Pancreas (tissue), 10 donors: ENCODE results near the gene PARD3B. TPM values are rescaled to one million over a fixed set of nuclear protein-coding genes. Genes with fewer than 3 reads are reported as not detected.

Experiments used
- ATAC-seq, 4 donors: fragments of 200-7000 bp; cut with Tn5 transposase; one replicate each; pipeline versions ENCODE4 v1.8.0 to v1.9.1; 2020; ENCODE audit warnings: mild to moderate bottlenecking in 4 of 4, moderate library complexity in 4 of 4
- DNase-seq, 6 donors: peaks; one replicate each; pipeline ENCODE4 v3.0.0-alpha.2; 2020
- FAIRE-seq: peaks from 2 replicates; lab custom pipeline; 2012; peaks lifted over from hg19 to GRCh38; lab: Jason Lieb, UNC
- H3K27ac ChIP-seq, 4 donors: fragments of 200-600 bp; sonication (generic); 1 replicate in 3 of 4; 2 replicates in 1 of 4; pipeline versions ENCODE4 v1.5.0 to v1.8.0; 2020
- H3K27me3 ChIP-seq, 4 donors: fragments of 200-600 bp; one replicate each; pipeline ENCODE4 v1.8.0; 2021
- H3K36me3 ChIP-seq, 3 donors: fragments of 200-600 bp; sonication (generic) in 1 of 3; one replicate each; pipeline versions ENCODE4 v1.5.0 to v1.8.0; 2020 to 2021
- H3K4me1 ChIP-seq, 3 donors: fragments of 200-600 bp; one replicate each; pipeline ENCODE4 v1.8.0; 2021
- H3K4me3 ChIP-seq, 4 donors: fragments of 200-600 bp; sonication (generic) in 2 of 4; one replicate each; pipeline versions ENCODE4 v1.5.0 to v1.8.0; 2020 to 2021
- H3K9me3 ChIP-seq, 4 donors: fragments of 200-600 bp; one replicate each; pipeline ENCODE4 v1.8.0; 2021
- CTCF ChIP-seq, 4 donors: fragments of 200-600 bp; sonication (generic) in 3 of 4; IDR thresholded peaks; one replicate each; pipeline versions ENCODE4 v1.5.0 to v1.8.0; 2021; ENCODE audit warnings: antibody characterized with exemption in 4 of 4
- WGBS, 2 donors: extraction: QIAGEN DNeasy Blood & Tissue Kit; methylation state at CpG; one replicate each; pipeline ENCODE4 v1.1.7; 2013; 5-methylcytosine and 5-hydroxymethylcytosine counted together
- intact Hi-C, 3 donors: fragments of 100-400 bp; cut with DNase I; formaldehyde crosslinking; loops; one replicate each; pipeline versions ENCODE4 v1.11.1 to v1.14.2; 2022
- polyA plus RNA-seq, 2 donors: library from polyadenylated mRNA; stranded (reverse); fragments of 200-250 nt; gene quantifications; one replicate each; pipeline ENCODE4 v1.2.3, GENCODE V29; 2013
- total RNA-seq, 6 donors: library from RNA; stranded (reverse); fragmentation: NEBNext Ultra II Directional in 4 of 6; extraction: Animal tissue kit (Norgen Biotek cat#: 25700) in 4 of 6; gene quantifications; one replicate each; pipeline versions ENCODE4 v1.2.1 to v1.2.4, GENCODE V29; 2021 to 2023
- donor health status: healthy with polysubstance abuse.
- donor health status: DM: no; HTN: no; CAD: no; lungs with moderate emphysema.
- donor health status: DM: no; HTN: no; CAD: no.
- donor health status: control.
- donor health status: control.
- donor health status: Bipolar disorder and iron deficiency.
- donor health status: DM: yes; HTN: yes; CAD: no.
- donor health status: DM: no; HTN: no; CAD: no.
- donor health status: DM: no; HTN: no; CAD: no.
- donor health status: DM: yes; HTN: yes; CAD: no.

Gene PARD3B
- total and polyA plus RNA-seq, 8 donors, result 2.8 to 21.5 (median 12.7) TPM

- no peak for TF ChIP-seq CTCF (IDR thresholded peaks at IDR 0.05)
- H3K9me3 ChIP-seq, result no peaks in the 10 kb centered on the region
These were observed 496.3 kb downstream of the PARD3B start for GRCh38 chr2:205041472-205042130.

GRCh38 chr2:205043285-205043684 lies 498.0 kb downstream of the PARD3B start:
- intact Hi-C loops, result no loop called here
- ATAC-seq (no peak), FAIRE-seq (no peak), DNase-seq (no peak)
- H3K36me3 ChIP-seq, result no peaks in the 10 kb centered on the region
- H3K9me3 ChIP-seq, result no peaks in the 10 kb centered on the region
- H3K4me1 ChIP-seq, result no peaks in the 10 kb centered on the region
- no peak overlapping the region for H3K27ac ChIP-seq
- TF ChIP-seq CTCF (IDR thresholded peaks at IDR 0.05), result no peak
- H3K4me3 ChIP-seq, result no peak overlapping the region
- H3K27me3 ChIP-seq, result no peaks in the 10 kb centered on the region

More at GRCh38 chr2:205041472-205042130, 496.3 kb downstream of the PARD3B start:
- H3K4me3 ChIP-seq, result no peak overlapping the region
- H3K4me1 ChIP-seq, result no peaks in the 10 kb centered on the region
- no peak for DNase-seq
- H3K36me3 ChIP-seq, result no peaks in the 10 kb centered on the region
- WGBS, 2 donors, result 62 to 64% methylated on average over 5 of the region's 5 CpGs
- FAIRE-seq, result no peak
- no peak for ATAC-seq
- intact Hi-C loops, result no loop called here
- H3K27ac ChIP-seq, result no peak overlapping the region
- H3K27me3 ChIP-seq, result no peaks in the 10 kb centered on the region

GRCh38 chr2:205045706-205046105 lies 500.4 kb downstream of the PARD3B start:
- ATAC-seq (no peak), FAIRE-seq (no peak), DNase-seq (no peak)
- no peaks in the 10 kb centered on the region for H3K9me3 ChIP-seq
- H3K27ac ChIP-seq, result no peak overlapping the region
- WGBS, 2 donors, result 95 to 98% methylated on average over 2 of the region's 2 CpGs
- H3K4me1 ChIP-seq, result no peaks in the 10 kb centered on the region
- H3K4me3 ChIP-seq, result no peak overlapping the region
- TF ChIP-seq CTCF (IDR thresholded peaks at IDR 0.05), result no peak
- intact Hi-C loops, result no loop called here
- no peaks in the 10 kb centered on the region for H3K27me3 ChIP-seq
- H3K36me3 ChIP-seq, result no peaks in the 10 kb centered on the region

GRCh38 chr2:205047273-205047839 lies 502.1 kb downstream of the PARD3B start:
- DNase-seq (no peak), FAIRE-seq (no peak), ATAC-seq (no peak)
- H3K9me3 ChIP-seq, result no peaks in the 10 kb centered on the region
- 98 to 100% methylated on average over 1 of the region's 1 CpG for WGBS, 2 donors
- H3K4me1 ChIP-seq, result no peaks in the 10 kb centered on the region
- TF ChIP-seq CTCF (IDR thresholded peaks at IDR 0.05), result no peak
- H3K4me3 ChIP-seq, result no peak overlapping the region
- H3K27ac ChIP-seq, result no peak overlapping the region
- H3K27me3 ChIP-seq, result no peaks in the 10 kb centered on the region
- H3K36me3 ChIP-seq, result no peaks in the 10 kb centered on the region
- intact Hi-C loops, result no loop called here

GRCh38 chr2:205051417-205051816 lies 506.1 kb downstream of the PARD3B start:
- Histone ChIP-seq H3K36me3 (no peaks in the 10 kb centered on the region), H3K9me3 (no peaks in the 10 kb centered on the region), H3K27me3 (no peaks in the 10 kb centered on the region), H3K4me3 (no peak overlapping the region), H3K27ac (no peak overlapping the region), H3K4me1 (no peaks in the 10 kb centered on the region)
- TF ChIP-seq CTCF (IDR thresholded peaks at IDR 0.05), result no peak
- FAIRE-seq (no peak), DNase-seq (no peak), ATAC-seq (no peak)
- intact Hi-C loops, result no loop called here
